Measurements from ENCODE around the gene MLF2. TPM values are rescaled to one million over a fixed set of nuclear protein-coding genes. Genes with fewer than 3 reads are reported as not detected.

MLF2 gene
- total and polyA plus RNA-seq, 7 donors: 104 to 245 (median 156) TPM

DNA sequence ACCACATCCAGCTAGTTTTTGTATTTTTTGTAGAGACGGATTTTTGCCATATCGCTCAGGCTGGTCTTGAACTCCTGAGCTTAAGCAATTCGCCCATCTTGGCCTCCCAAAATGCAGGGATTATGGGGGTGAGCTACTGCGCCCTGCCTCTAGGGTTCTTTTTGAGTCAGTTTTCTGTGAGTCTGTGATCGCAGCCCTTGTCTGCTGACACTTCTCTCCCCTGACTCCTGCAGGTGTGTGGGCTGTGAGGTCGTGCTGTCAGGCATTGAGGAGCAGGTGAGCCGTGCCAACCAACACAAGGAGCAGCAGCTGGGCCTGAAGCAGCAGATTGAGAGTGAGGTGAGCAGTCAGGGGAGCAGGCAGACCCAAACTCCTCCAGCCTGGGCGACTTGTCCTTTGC lies 22.8 kb downstream of the MLF2 start:
- no peak for ATAC-seq

DNA sequence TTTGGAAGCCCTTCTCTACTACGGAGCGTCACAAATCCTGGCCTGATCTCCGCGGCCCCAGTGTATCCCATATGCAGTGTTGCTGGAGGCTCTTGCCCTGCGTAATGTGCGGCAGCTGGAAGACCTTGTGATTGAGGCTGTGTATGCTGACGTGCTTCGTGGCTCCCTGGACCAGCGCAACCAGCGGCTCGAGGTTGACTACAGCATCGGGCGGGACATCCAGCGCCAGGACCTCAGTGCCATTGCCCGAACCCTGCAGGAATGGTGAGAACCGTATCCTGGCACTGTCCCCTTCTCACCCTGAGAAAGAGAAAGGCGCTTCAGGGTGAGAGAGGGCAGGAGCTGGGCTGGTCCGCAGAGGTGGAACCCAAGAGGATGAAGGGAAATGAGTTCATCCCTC lies 23.8 kb downstream of the MLF2 start:
- Histone ChIP-seq H3K9me3 (no peaks in the 10 kb centered on the region), H3K4me3 (no peak overlapping the region), H3K27ac (no peak overlapping the region), H3K27me3 (ENCODE audit: insufficient read depth in 3 of 3, low read length in 2 of 3) (no peaks in the 10 kb centered on the region), H3K36me3 (ENCODE audit: insufficient read depth in 1 of 2, low read depth in 1 of 2) (peaks cover 15 to 63% of the 10 kb centered on the region in 2 donors), H3K4me1 (peaks cover 11% of the 10 kb centered on the region)
- TF ChIP-seq, protein P1, sequence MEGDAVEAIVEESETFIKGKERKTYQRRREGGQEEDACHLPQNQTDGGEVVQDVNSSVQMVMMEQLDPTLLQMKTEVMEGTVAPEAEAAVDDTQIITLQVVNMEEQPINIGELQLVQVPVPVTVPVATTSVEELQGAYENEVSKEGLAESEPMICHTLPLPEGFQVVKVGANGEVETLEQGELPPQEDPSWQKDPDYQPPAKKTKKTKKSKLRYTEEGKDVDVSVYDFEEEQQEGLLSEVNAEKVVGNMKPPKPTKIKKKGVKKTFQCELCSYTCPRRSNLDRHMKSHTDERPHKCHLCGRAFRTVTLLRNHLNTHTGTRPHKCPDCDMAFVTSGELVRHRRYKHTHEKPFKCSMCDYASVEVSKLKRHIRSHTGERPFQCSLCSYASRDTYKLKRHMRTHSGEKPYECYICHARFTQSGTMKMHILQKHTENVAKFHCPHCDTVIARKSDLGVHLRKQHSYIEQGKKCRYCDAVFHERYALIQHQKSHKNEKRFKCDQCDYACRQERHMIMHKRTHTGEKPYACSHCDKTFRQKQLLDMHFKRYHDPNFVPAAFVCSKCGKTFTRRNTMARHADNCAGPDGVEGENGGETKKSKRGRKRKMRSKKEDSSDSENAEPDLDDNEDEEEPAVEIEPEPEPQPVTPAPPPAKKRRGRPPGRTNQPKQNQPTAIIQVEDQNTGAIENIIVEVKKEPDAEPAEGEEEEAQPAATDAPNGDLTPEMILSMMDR (IDR thresholded peaks at IDR 0.05): no peak
- ATAC-seq (no peak), DNase-seq (no peak)
- intact Hi-C loops (cut with DNase I): no loop called here
- 93 to 97% (median 94%) methylated on average over 18 of the region's 18 CpGs for WGBS, 3 donors

More for the DNA sequence above, 22.8 kb downstream of the MLF2 start:
- WGBS, 3 donors: 92 to 94% (median 93%) methylated on average over 8 of the region's 8 CpGs
- Histone ChIP-seq H3K27ac (no peak overlapping the region), H3K27me3 (ENCODE audit: insufficient read depth in 3 of 3, low read length in 2 of 3) (no peaks in the 10 kb centered on the region), H3K36me3 (ENCODE audit: insufficient read depth in 1 of 2, low read depth in 1 of 2) (peaks cover 15 to 68% of the 10 kb centered on the region in 2 donors), H3K4me1 (peaks cover 4% of the 10 kb centered on the region), H3K4me3 (no peak overlapping the region), H3K9me3 (no peaks in the 10 kb centered on the region)
- DNase-seq: no peak
- intact Hi-C loops (cut with DNase I): no loop called here
- TF ChIP-seq, protein P1 (IDR thresholded peaks at IDR 0.05): no peak

DNA sequence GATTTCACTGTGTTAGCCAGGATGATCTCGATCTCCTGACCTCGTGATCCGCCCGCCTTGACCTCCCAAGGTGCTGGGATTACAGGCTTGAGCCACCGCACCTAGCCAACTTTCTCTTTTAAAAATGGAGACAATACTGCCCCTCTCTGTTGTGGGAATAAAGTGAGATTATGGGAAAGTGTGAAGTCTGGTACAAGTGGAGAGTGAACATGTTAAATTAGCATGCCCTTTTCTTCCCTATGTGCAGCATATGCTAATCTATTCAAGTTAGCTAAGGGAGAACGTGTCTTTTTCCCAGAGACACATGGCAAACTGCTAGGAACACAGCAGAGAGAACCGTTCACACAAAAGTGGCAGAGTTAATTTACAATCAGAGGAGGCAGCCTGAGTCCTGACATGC lies 27.6 kb downstream of the MLF2 start:
- Histone ChIP-seq H3K4me3 (peak overlapping the region; percentile 68), H3K4me1 (peaks cover 11% of the 10 kb centered on the region), H3K27me3 (ENCODE audit: insufficient read depth in 3 of 3, low read length in 2 of 3) (peaks cover 0 to 4% (median 0%) of the 10 kb centered on the region in 3 donors), H3K36me3 (ENCODE audit: insufficient read depth in 1 of 2, low read depth in 1 of 2) (peaks cover 7 to 38% of the 10 kb centered on the region in 2 donors), H3K27ac (peak overlapping the region; percentile 90), H3K9me3 (no peaks in the 10 kb centered on the region)
- no peak for DNase-seq
- intact Hi-C loops (cut with DNase I): no loop called here
- ATAC-seq: no peak
- TF ChIP-seq, protein P1 (IDR thresholded peaks at IDR 0.05): no peak
- WGBS, 3 donors: 78 to 84% (median 80%) methylated on average over 7 of the region's 7 CpGs

DNA sequence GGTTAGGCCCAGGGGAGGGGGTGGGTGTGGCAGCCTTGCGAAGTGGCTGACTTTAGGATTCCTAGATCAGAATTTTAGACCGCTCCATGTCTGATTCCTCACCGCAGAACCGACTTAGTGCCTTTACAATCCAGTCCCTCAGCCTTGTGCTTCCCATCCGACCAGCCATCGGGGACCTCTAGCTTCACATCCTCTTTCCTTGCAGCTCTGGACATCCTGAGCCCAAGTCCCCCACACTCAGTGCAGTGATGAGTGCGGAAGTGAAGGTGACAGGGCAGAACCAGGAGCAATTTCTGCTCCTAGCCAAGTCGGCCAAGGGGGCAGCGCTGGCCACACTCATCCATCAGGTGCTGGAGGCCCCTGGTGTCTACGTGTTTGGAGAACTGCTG lies 28.5 kb downstream of the MLF2 start:
- Histone ChIP-seq H3K27ac (peak overlapping the region; percentile 90), H3K4me3 (peak overlapping the region; percentile 68), H3K36me3 (ENCODE audit: insufficient read depth in 1 of 2, low read depth in 1 of 2) (peaks cover 3 to 29% of the 10 kb centered on the region in 2 donors), H3K27me3 (ENCODE audit: insufficient read depth in 3 of 3, low read length in 2 of 3) (peaks cover 0 to 5% (median 0%) of the 10 kb centered on the region in 3 donors), H3K4me1 (peaks cover 11% of the 10 kb centered on the region), H3K9me3 (no peaks in the 10 kb centered on the region)
- no peak for DNase-seq
- intact Hi-C loops (cut with DNase I): loop anchor here in 1 of 2 donors (5.0 kb wide), 1 partner anchor 37 kb away; the partner anchor contains the start of gene ZNF384
- TF ChIP-seq, protein P1 (IDR thresholded peaks at IDR 0.05): no peak
- WGBS, 3 donors: 9 to 13% (median 9%) methylated on average over 10 of the region's 10 CpGs
- ATAC-seq: peak; percentile 2 to 23 (median 12)
